HG02943 (cell line): ENCODE measurements around the gene MTMR10.

Experiments used
- ATAC-seq: cut with Tn5 transposase; IDR thresholded peaks from one replicate; pipeline ENCODE4 v1.9.1; 2021; ENCODE audit warnings: mild to moderate bottlenecking, low read depth, moderate library complexity; ENCODE audit not compliant: unreplicated experiment

The MTMR10 gene

DNA sequence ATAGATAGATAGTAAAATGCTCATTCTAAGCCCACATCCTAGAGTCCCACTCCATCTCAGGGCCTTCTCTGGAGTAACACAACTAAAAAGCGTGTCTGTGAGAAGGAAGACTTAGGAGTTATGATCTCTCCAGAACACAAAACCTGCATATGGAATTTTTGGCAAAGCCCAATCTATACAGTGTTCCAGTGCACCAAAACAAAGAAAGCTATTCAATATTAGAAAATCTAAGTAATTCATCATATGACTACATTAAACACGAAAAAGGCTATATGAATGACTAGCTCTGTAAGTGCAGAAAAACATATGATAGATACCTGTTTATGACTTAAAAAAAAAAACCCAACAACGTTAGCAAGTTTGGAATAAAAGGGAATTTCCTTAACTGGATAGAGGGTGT, 27.7 kb downstream of the MTMR10 start:
- ATAC-seq = no peak

GRCh38 chr15:30962659-30963058, 28.8 kb downstream of the MTMR10 start:
- no peak for ATAC-seq

GRCh38 chr15:30962079-30962478, 29.3 kb downstream of the MTMR10 start:
- ATAC-seq = no peak

DNA sequence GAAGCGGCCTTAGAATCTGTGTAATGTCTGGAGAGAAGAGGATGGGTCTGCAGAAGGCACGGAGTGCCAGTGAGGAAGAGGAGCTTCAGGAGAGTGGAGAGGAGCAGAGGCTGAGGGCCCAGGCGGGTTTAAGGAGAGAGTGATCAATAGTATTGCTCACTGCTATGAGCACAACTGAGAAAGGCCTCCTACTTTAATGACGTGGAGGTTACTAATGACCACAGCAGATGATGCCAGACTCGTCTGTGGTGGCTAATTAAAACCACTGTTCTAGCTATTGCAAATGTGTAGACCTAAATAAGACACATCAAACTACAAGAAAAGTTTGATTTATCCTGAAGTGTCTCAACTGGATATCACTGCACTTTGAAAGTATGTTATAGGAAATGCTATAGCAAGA, 33.2 kb downstream of the MTMR10 start:
- ATAC-seq = no peak

- no peak for ATAC-seq
Observed at GRCh38 chr15:30956216-30957124, 35.0 kb downstream of the MTMR10 start.

DNA sequence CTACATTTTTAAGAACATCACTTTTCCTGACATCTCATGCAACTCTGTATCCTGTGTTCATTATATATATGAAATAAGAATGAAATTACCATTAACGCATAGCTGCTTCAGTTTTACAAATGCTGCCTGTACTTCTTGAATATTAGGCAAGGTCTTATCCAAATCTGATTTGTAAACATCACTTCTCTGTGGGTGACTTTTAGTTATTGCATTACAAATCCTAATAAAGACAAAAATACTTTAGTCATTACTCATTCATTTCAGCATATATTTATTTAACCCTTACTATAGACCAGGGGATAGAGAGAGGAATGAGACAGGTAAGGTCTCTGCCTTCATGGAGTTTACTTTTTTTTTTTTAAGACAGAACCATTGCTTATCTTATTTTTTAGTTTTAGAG, 36.8 kb downstream of the MTMR10 start:
- ATAC-seq = no peak

- no peak for ATAC-seq
Observed at GRCh38 chr15:30953731-30954378, 37.6 kb downstream of the MTMR10 start.

- ATAC-seq = no peak
Observed at GRCh38 chr15:30953183-30953582, 38.2 kb downstream of the MTMR10 start.

DNA sequence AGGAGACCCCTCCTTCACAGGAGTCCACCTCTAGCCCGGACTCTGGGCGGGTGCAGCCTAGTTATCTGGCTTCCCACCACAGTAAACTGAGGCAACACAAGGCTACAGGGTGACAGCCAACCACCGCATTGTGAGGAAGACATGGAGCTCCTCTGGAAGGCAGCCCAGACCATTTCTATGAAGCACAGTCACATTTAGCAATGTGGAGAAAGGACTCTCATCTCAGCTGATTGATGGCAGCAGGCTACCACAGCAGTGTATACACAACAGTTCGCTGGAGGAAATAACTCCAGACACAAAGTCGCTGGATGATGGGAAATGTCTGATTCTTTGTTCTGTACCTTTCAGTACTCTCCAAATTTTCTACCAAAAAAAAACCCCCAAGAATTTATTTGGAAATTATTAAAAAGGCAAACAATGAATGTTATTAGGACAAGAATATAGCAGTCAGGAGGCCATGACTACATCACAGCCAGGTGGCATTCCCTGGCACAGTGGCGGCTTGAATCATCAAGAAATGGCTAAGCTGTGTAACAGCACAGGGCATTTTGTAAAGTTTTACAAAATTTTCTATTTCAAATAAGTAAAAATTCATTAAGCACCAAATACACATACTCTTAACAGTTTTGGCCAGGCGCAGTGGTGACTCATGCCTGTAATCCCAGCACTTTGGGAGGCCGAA, 47.6 kb downstream of the MTMR10 start:
- ATAC-seq = no peak

DNA sequence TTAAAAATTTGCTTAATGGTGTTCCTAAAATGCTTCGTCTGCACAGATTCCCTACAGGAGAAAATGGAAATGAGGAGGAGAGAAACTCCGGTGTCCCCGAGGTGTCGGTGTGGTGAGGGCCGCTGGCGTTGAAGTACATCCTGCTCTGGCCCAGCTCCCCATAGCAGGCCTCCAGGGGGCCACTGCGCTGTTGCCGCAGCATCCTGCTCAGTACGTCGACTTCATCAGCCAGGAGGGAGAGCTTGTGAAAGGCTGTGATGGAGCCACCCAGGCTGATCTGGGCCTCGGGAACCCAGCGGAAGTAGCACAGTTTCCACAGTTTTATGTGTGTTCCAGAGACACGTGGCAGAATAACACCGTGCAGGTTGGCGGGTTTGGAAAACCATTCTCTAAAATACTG, 49.9 kb downstream of the MTMR10 start:
- no peak for ATAC-seq

GRCh38 chr15:30940359-30940758, 51.1 kb downstream of the MTMR10 start:
- no peak for ATAC-seq

DNA sequence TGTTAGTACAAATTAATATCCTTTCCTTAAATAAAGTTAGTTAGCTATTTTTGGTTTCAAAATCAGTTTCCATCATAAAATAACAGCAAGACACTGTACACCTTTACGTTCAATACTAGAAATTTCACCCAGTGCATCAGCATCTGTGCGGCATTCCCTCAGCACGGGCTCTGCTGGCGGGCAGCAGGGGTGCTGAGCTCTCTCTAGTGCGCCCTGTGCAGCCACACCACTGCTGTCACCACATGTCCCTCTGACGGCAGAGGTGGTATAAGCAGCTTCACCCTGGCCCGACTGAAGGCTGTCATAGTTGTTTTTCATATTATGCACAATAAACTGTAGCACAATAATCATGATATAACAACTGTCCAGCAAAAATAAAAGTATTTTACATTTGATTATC, 52.3 kb downstream of the MTMR10 start:
- ATAC-seq = no peak

DNA sequence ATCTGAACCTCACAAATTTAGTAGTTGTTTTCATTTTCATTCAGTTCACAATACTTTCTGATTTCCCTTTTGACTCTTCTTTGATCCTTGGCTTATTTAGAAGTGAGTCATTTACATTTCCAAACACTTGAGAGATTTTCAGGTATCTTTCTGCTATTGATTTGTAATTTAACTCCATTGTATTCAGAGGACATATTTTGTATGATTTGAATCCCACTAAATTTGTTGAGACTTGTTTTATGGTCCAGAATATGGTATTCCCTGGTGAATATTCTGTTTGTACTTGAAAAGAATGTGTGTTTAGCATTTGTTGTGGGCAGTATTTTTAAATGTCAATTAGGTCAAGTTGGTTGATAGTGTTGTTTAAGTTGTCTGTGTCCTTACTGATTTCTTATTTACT, 58.1 kb downstream of the MTMR10 start:
- ATAC-seq = no peak

GRCh38 chr15:30930422-30930821, 61.0 kb downstream of the MTMR10 start:
- no peak for ATAC-seq

GRCh38 chr15:30929982-30930381, 61.4 kb downstream of the MTMR10 start:
- ATAC-seq = no peak

DNA sequence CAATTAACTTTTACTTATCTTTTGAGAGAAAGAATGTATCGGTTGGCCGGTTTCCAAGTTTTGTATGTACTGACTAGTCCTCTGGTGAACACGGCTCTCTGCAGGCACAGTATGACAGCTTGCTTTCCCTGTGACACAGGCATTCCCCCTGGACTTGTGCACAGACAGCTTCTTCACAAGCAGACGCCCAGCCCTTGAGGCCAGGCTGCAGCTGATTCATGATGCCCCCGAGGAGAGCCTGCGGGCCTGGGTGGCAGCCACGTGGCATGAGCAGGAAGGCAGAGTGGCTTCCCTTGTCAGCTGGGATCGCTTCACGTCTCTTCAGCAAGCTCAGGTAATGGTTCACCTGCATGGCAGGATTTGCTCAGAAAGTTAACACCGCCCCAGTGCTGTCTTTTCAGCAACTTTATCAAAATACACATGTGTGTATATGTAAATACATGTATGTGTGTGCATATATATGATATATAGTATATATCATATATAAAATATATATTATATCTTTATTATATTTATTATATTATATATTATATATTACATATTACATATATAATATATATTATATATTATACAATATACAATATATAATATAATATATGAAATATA, 62.3 kb downstream of the MTMR10 start:
- ATAC-seq = no peak

GRCh38 chr15:30928076-30928475, 63.4 kb downstream of the MTMR10 start:
- ATAC-seq = no peak

GRCh38 chr15:30927148-30927761, 64.2 kb downstream of the MTMR10 start:
- ATAC-seq = no peak

DNA sequence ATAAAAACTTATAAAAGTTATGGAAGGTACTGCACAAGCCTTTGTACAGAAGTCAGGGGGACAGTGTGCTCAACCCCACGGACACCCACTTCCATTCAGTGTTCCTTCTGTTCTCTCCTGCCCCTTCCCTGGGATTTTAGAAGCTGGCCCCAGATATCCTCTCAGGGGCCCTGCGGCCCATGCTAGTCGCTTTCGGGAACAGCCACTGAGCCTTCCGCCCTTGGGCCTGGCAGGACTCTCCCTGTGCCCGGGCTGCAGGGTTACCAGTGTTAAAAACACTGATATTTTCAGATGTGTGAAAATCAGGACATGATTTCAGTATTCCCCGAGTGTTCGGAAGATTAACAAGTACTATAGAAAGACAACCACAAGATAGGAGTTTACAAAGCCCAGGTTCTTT, 65.3 kb downstream of the MTMR10 start:
- no peak for ATAC-seq

DNA sequence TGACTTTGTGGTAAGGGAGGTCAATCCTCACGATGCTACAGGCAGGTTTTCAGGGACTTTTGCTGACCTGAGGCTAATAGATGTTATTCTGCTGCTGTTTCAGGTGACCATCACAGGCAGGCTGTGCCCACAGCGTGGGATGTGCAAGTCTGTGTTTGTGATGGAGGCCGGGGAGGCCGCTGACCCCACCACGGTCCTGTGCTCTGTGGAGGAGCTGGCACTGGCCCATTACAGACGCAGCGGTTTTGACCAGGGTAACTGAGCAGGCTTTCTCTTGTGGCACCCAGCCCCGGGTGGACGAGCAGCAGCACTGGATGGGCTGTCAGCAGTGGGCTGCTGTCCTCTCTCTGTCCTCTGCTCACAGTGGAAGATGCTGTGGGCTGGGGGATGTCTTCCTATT, 65.7 kb downstream of the MTMR10 start:
- ATAC-seq = no peak

- ATAC-seq = no peak
Observed at GRCh38 chr15:30924353-30924752, 67.1 kb downstream of the MTMR10 start.
